Measurements from ENCODE around the gene TBC1D32. TPM values are rescaled to one million over a fixed set of nuclear protein-coding genes. Genes with fewer than 3 reads are reported as not detected.

The TBC1D32 gene
- polyA plus RNA-seq, 1 donor (not counting 4 experiments of a cell fraction or from before 2014, with no cell fraction given) = 6.7 TPM

DNA sequence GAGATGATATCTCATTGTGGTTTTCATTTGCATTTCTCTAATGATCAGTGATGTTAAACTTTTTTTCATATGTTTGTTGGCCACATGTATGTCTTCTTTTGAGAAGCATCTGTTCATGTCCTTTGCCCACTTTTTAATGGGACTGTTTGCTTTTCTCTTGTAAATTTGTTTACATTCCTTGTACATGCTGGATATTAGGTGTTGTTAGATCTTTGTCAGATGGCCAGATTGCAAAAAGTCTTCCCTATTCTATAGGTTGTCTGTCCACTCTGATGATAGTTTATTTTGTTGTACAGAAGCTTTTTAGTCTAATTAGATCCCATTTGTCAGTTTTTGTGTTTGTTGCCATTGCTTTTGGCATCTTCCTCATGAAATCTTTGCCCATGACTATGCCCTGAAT lies 172.4 kb downstream of the TBC1D32 start:
- no peak overlapping the region for H3K27ac ChIP-seq (ENCODE audit: control insufficient read depth, insufficient read depth, low read length)
- H3K36me3 ChIP-seq (ENCODE audit: control insufficient read depth in 2 of 2, extremely low read depth in 1 of 2, insufficient read depth in 2 of 2, low read length in 2 of 2) = no peaks in the 10 kb centered on the region
- no peaks in the 10 kb centered on the region for H3K79me2 ChIP-seq (ENCODE audit: control insufficient read depth, insufficient read depth, low read length)
- TF ChIP-seq, protein P1, sequence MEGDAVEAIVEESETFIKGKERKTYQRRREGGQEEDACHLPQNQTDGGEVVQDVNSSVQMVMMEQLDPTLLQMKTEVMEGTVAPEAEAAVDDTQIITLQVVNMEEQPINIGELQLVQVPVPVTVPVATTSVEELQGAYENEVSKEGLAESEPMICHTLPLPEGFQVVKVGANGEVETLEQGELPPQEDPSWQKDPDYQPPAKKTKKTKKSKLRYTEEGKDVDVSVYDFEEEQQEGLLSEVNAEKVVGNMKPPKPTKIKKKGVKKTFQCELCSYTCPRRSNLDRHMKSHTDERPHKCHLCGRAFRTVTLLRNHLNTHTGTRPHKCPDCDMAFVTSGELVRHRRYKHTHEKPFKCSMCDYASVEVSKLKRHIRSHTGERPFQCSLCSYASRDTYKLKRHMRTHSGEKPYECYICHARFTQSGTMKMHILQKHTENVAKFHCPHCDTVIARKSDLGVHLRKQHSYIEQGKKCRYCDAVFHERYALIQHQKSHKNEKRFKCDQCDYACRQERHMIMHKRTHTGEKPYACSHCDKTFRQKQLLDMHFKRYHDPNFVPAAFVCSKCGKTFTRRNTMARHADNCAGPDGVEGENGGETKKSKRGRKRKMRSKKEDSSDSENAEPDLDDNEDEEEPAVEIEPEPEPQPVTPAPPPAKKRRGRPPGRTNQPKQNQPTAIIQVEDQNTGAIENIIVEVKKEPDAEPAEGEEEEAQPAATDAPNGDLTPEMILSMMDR (optimal IDR thresholded peaks at IDR 0.05 in 1 of 3, IDR thresholded peaks at IDR 0.05 in 1 of 3, conservative IDR thresholded peaks at IDR 0.05 in 1 of 3; ENCODE audit: extremely low read depth in 1 of 3, insufficient read depth in 2 of 3, low read length in 3 of 3) = no peak
- TF ChIP-seq EZH2 (IDR thresholded peaks at IDR 0.05; ENCODE audit: low read length) = no peak
- H3K9me3 ChIP-seq (ENCODE audit: control insufficient read depth, low read depth, low read length) = no peaks in the 10 kb centered on the region
- H3K4me2 ChIP-seq (ENCODE audit: control insufficient read depth, extremely low read depth, insufficient read depth, low read depth, low read length) = no peak overlapping the region
- H3K4me1 ChIP-seq (ENCODE audit: control insufficient read depth, extremely low read depth, insufficient read depth, low read length) = no peaks in the 10 kb centered on the region
- dilution Hi-C loops (cut with MboI; ENCODE audit: extremely low pct_ligation_motif_present, low sequenced_read_pairs) = no loop called here
- H3K9me1 ChIP-seq (ENCODE audit: control insufficient read depth, extremely low read depth, insufficient read depth, low read length) = no peaks in the 10 kb centered on the region
- DNase-seq (ENCODE audit: low read depth, low spot score) = no peak
- no peak for FAIRE-seq
- no peak overlapping the region for H3K9ac ChIP-seq (ENCODE audit: control insufficient read depth, extremely low read depth, insufficient read depth, low read length)
- no peak overlapping the region for H2AFZ ChIP-seq (ENCODE audit: control insufficient read depth, low read length)
- no peaks in the 10 kb centered on the region for H3K27me3 ChIP-seq (ENCODE audit: control insufficient read depth, extremely low read depth, insufficient read depth, low read length)
- no peaks in the 10 kb centered on the region for H4K20me1 ChIP-seq (ENCODE audit: control insufficient read depth, extremely low read depth, insufficient read depth, low read length)
- H3K4me3 ChIP-seq (ENCODE audit: control insufficient read depth in 2 of 3, extremely low read depth in 1 of 3, insufficient read depth in 2 of 3, low read depth in 1 of 3, low read length in 3 of 3) = no peak overlapping the region

DNA sequence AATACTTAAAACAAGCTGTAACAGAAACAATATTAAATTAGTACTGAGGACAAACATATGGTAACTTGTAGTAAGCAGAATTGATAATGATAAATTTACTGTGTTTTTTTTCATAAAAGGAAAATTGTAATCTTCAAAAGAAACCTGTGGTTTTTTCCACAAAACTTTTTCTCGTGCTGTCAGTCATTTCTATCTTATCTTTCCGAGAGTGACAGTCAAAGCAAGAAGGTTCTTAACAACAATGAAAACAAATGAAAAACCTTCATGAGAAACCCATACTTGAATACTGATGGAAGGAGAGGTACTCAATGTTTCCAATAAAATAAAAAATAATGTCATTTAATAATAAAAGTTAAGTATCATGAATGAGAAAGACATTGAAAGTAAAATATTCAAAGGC lies 174.0 kb downstream of the TBC1D32 start:
- H3K4me1 ChIP-seq (ENCODE audit: control insufficient read depth, extremely low read depth, insufficient read depth, low read length) = no peaks in the 10 kb centered on the region
- no peaks in the 10 kb centered on the region for H4K20me1 ChIP-seq (ENCODE audit: control insufficient read depth, extremely low read depth, insufficient read depth, low read length)
- no peaks in the 10 kb centered on the region for H3K9me3 ChIP-seq (ENCODE audit: control insufficient read depth, low read depth, low read length)
- no peaks in the 10 kb centered on the region for H3K27me3 ChIP-seq (ENCODE audit: control insufficient read depth, extremely low read depth, insufficient read depth, low read length)
- no peak overlapping the region for H3K4me3 ChIP-seq (ENCODE audit: control insufficient read depth in 2 of 3, extremely low read depth in 1 of 3, insufficient read depth in 2 of 3, low read depth in 1 of 3, low read length in 3 of 3)
- DNase-seq (ENCODE audit: low read depth, low spot score) (no peak), FAIRE-seq (no peak)
- no peak overlapping the region for H3K4me2 ChIP-seq (ENCODE audit: control insufficient read depth, extremely low read depth, insufficient read depth, low read depth, low read length)
- no peak overlapping the region for H2AFZ ChIP-seq (ENCODE audit: control insufficient read depth, low read length)
- H3K9ac ChIP-seq (ENCODE audit: control insufficient read depth, extremely low read depth, insufficient read depth, low read length) = no peak overlapping the region
- H3K79me2 ChIP-seq (ENCODE audit: control insufficient read depth, insufficient read depth, low read length) = no peaks in the 10 kb centered on the region
- H3K36me3 ChIP-seq (ENCODE audit: control insufficient read depth in 2 of 2, extremely low read depth in 1 of 2, insufficient read depth in 2 of 2, low read length in 2 of 2) = no peaks in the 10 kb centered on the region
- TF ChIP-seq, protein P1 (optimal IDR thresholded peaks at IDR 0.05 in 1 of 3, IDR thresholded peaks at IDR 0.05 in 1 of 3, conservative IDR thresholded peaks at IDR 0.05 in 1 of 3; ENCODE audit: extremely low read depth in 1 of 3, insufficient read depth in 2 of 3, low read length in 3 of 3) = no peak
- TF ChIP-seq EZH2 (IDR thresholded peaks at IDR 0.05; ENCODE audit: low read length) = no peak
- H3K27ac ChIP-seq (ENCODE audit: control insufficient read depth, insufficient read depth, low read length) = no peak overlapping the region
- dilution Hi-C loops (cut with MboI; ENCODE audit: extremely low pct_ligation_motif_present, low sequenced_read_pairs) = no loop called here
- no peaks in the 10 kb centered on the region for H3K9me1 ChIP-seq (ENCODE audit: control insufficient read depth, extremely low read depth, insufficient read depth, low read length)
